Stimulated activated CD4-positive, alpha-beta T cell treated with anti-CD3 and anti-CD28 coated beads, TNF-alpha, amount 100 ng/mL, for 1 hour (primary cell): Measurements from ENCODE around the gene PDE2A.

Experiments
- DNase-seq, 3 donors: peaks; one replicate each; pipeline ENCODE4 v3.0.0-alpha.2; 2020; ENCODE audit warnings: low read depth in 3 of 3, low spot score in 1 of 3

The PDE2A gene

GRCh38 chr11:72617080-72617762 lies 57.0 kb downstream of the PDE2A start:
- no peak for DNase-seq

GRCh38 chr11:72616655-72617054 lies 57.6 kb downstream of the PDE2A start:
- DNase-seq, result no peak

GRCh38 chr11:72615329-72615728 lies 58.9 kb downstream of the PDE2A start:
- DNase-seq, result no peak

- DNase-seq, result no peak
Measured at GRCh38 chr11:72614381-72614780, 59.8 kb downstream of the PDE2A start.

- DNase-seq, result no peak
Measured at GRCh38 chr11:72613977-72614376, 60.2 kb downstream of the PDE2A start.

GRCh38 chr11:72613450-72613849 lies 60.8 kb downstream of the PDE2A start:
- no peak for DNase-seq

- DNase-seq, result no peak
Measured at GRCh38 chr11:72609476-72609875, 64.7 kb downstream of the PDE2A start.

GRCh38 chr11:72609045-72609444 lies 65.2 kb downstream of the PDE2A start:
- DNase-seq, result no peak

GRCh38 chr11:72607496-72607895 lies 66.7 kb downstream of the PDE2A start:
- DNase-seq, result no peak

GRCh38 chr11:72606748-72607468 lies 67.3 kb downstream of the PDE2A start:
- no peak for DNase-seq

GRCh38 chr11:72605973-72606747 lies 68.1 kb downstream of the PDE2A start:
- no peak for DNase-seq

GRCh38 chr11:72604256-72604655 lies 70.0 kb downstream of the PDE2A start:
- no peak for DNase-seq

GRCh38 chr11:72602250-72602904 lies 71.8 kb downstream of the PDE2A start:
- DNase-seq, result no peak

- DNase-seq, result no peak
Measured at GRCh38 chr11:72600557-72600956, 73.7 kb downstream of the PDE2A start.

GRCh38 chr11:72599325-72600117 lies 74.7 kb downstream of the PDE2A start:
- DNase-seq, result no peak

GRCh38 chr11:72598906-72599305 lies 75.3 kb downstream of the PDE2A start:
- no peak for DNase-seq

GRCh38 chr11:72598466-72598865 lies 75.8 kb downstream of the PDE2A start:
- DNase-seq, result no peak

GRCh38 chr11:72597721-72598120 lies 76.5 kb downstream of the PDE2A start:
- no peak for DNase-seq

- no peak for DNase-seq
Measured at GRCh38 chr11:72595292-72595684, 78.9 kb downstream of the PDE2A start.

- DNase-seq, result no peak
Measured at GRCh38 chr11:72594493-72595291, 79.5 kb downstream of the PDE2A start.
